Myocyte (in vitro differentiated cells): Measurements from ENCODE around the gene PAM16. TPM values are rescaled to one million over a fixed set of nuclear protein-coding genes. Genes with fewer than 3 reads are reported as not detected.

Experiments used
- DNase-seq: peaks from one replicate; pipeline ENCODE4 v3.0.0-alpha.2; 2012; ENCODE audit warnings: low read depth
- total RNA-seq: library from RNA; depleted of rRNA; stranded (reverse); fragments of >200 nt; gene quantifications from 2 replicates; pipeline ENCODE4 v1.2.3, GENCODE V29; 2014

Gene PAM16
- total RNA-seq, 1 donor from 2014 or later: 28.4 TPM

- no peak for DNase-seq
Observed at GRCh38 chr16:4322121-4323052, 28.7 kb downstream of the PAM16 start.

- no peak for DNase-seq
Observed at GRCh38 chr16:4321286-4322120, 29.6 kb downstream of the PAM16 start.

- DNase-seq: no peak
Observed at GRCh38 chr16:4320571-4321137, 30.5 kb downstream of the PAM16 start.

DNA sequence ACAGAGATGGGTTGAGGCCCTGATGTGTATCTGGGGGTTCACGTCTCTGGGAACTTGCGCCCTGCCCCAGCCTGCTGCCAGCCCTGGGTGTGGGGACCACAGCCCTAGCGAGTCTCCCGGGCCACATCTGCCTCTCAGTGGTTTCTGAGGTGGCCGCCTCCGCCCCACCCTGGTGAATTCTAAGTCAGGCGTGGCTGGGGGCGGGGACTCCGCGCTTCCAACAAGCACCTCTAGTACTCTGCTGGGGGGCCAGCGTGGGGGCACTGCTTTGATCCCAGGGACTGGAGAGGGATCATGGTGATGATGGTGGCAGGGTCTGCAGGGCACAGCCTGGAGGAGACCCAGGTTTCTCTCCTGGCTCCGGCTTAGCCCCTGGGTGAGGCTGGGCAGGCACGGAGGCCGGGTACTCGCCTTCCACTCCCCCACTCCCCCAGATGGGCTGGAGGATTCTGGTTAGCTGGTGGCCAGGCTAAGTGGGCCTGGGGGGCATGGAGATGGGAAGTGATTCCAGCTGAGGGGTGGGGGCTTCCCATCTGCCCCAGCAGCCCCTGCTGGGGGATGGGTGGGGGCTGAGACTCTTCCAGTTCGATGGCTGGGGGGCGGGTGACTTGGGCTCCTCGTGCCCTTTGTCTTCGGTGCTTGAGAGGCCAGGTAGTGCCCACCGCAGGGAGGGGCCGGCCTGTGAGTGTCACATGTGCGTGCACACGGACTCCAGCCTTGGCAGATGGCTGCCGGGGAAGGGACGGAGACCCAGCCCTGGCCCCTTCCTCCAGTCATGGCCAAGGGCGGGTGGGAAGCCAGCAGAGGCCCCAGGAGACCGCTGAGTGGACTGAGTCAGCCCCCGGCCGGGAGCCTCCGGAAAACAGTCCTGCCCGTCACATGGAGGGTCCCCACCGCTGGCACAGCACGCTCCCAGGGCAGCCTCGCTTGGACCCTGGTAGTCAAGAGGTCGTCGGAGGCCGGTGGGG is 31.4 kb downstream of the PAM16 start:
- DNase-seq: peak; percentile 69

DNA sequence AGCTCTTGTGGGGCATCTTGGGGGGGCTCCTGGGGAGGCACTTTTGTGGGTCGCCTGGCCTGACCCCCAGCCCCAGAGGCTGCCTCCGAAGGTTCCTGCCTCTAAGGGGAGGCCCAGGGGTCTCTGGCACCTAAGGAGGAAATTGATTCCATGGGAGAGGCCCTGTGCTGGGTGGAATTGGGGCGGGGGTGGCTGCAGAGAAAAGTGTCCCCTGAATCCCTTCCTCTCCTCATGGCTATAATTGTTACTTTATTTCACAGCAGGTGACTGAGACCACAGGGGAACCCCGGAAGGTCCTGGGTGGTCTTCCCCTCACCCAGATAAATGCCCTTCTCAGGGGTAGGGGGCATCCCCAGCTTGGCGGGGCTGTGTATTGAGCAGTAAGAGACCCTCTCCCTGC is 32.2 kb downstream of the PAM16 start:
- no peak for DNase-seq

DNA sequence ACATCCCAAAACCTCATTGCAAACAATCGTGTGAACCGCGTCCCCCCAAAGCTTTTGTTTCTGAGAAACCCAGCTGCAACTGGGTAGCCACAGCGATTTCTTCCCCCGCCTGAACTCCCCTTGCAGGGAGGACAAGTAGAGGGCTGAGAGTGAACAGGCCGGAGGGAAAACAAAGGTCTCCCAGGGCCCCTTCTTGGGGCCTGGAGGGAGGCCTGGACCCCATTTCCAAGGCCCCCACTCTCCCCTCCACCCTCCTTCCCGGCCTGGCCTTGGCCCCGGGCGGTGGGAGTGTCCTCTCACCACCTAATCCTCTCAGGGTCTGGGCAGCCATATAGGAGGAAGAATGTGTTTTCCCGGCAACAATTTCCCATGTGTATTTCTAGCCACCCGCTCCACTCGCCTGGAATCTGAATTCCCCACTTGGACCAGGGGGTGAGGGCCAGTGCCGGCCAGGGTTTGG is 32.6 kb downstream of the PAM16 start:
- peak; percentile 69 for DNase-seq

- DNase-seq: peak; percentile 68
Observed at GRCh38 chr16:4317532-4318450, 33.3 kb downstream of the PAM16 start.

DNA sequence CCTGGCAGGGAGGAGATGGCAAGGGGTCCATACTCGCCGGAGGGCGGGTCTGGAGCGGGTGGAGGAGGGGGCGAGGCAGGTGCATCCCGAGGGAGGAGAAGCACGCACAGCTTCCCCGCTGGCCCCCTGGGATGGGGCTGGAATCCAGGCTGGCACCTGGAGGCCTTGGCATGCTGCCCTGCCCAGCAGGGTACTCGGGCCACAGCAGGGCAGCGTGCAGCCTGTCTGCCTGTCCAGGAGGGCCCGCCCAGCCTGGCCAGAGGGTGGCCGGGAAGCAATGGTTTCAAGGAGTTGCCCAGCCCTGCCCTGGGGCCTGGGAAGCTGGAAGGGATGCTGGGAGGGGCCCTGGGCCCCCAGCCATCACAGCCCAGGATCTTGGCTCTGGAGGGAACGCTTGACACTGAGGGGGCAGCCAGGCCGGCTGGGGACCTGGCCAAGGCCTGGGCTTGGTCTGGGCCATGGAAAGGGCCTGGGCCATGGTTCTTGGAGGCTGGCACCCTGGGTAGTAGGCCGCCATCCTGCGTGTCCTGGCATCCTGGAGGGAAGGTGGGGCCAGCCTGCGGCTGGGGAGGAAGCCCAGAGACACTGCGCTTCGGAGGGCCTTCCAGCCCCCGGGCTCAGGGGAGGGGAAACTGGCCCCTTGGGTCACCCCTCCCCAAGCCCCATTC is 34.1 kb downstream of the PAM16 start:
- DNase-seq: peak; percentile 80

GRCh38 chr16:4316108-4316863 is 34.8 kb downstream of the PAM16 start:
- DNase-seq: peak; percentile 47

GRCh38 chr16:4315186-4316107 is 35.7 kb downstream of the PAM16 start, which contains the start of gene GLIS2:
TSS of gene GLIS2 (plus strand) at chr16:4316067. CDS start at chr16:4332281, 16,214 bp downstream.
- DNase-seq: peak; percentile 83

- DNase-seq: peak; percentile 68
Observed at GRCh38 chr16:4314532-4315185, 36.5 kb downstream of the PAM16 start.

- DNase-seq: peak; percentile 35
Observed at GRCh38 chr16:4313563-4314531, 37.3 kb downstream of the PAM16 start.

DNA sequence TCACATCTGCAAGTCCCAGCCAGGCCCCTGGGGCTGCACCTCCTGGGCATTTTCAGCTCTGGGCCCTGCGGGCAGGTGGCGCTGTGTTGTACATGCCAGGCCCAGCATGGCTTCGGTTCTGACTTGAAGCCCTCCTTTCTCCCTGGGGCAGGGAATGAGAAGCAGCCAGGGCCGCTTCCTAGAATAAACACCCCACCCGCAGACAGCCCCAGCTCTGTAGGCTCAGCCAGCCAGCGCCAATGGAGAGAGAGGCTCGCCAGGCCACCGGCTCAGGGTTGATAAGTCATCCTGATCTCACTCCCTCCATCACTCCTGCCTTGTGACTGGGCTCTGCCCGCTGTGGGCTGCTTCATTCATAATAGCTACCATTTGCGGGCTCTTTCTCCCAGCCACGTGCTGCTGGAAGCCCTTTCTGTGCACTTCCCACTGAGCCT is 41.3 kb downstream of the PAM16 start:
- DNase-seq: peak; percentile 45

GRCh38 chr16:4309102-4309832 is 41.9 kb downstream of the PAM16 start:
- DNase-seq: no peak
